ENCODE measurements around the gene YDJC. TPM values are rescaled to one million over a fixed set of nuclear protein-coding genes. Genes with fewer than 3 reads are reported as not detected.
A peak's percentile ranks its signal among the peaks of the same experiment; 100 is the strongest.

The YDJC gene
- total and polyA plus RNA-seq, 2 of the 13 experiments (the other 11 are each of a cell fraction or from before 2014, with no cell fraction given) = 15.3 to 32.0 TPM

DNA sequence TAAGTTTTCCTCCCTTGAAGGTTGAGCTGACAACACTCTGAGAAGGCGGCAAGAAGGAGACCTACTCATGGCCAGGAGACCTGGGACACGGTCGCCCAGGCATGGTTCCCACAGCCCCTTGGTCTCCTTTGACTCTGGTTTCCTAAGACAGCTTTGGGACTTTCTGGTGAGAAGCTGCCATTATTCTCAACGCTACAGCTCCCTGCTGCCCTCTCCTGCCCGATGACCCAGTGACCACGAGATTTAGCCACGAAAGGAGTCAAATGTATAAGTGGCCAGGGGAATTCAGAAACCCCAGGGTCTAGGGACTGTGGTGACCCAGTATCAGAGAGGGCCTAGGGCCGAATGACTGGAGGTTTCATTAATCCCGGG lies 11.6 kb upstream of the YDJC start (continued):
- TF ChIP-seq, protein P1, sequence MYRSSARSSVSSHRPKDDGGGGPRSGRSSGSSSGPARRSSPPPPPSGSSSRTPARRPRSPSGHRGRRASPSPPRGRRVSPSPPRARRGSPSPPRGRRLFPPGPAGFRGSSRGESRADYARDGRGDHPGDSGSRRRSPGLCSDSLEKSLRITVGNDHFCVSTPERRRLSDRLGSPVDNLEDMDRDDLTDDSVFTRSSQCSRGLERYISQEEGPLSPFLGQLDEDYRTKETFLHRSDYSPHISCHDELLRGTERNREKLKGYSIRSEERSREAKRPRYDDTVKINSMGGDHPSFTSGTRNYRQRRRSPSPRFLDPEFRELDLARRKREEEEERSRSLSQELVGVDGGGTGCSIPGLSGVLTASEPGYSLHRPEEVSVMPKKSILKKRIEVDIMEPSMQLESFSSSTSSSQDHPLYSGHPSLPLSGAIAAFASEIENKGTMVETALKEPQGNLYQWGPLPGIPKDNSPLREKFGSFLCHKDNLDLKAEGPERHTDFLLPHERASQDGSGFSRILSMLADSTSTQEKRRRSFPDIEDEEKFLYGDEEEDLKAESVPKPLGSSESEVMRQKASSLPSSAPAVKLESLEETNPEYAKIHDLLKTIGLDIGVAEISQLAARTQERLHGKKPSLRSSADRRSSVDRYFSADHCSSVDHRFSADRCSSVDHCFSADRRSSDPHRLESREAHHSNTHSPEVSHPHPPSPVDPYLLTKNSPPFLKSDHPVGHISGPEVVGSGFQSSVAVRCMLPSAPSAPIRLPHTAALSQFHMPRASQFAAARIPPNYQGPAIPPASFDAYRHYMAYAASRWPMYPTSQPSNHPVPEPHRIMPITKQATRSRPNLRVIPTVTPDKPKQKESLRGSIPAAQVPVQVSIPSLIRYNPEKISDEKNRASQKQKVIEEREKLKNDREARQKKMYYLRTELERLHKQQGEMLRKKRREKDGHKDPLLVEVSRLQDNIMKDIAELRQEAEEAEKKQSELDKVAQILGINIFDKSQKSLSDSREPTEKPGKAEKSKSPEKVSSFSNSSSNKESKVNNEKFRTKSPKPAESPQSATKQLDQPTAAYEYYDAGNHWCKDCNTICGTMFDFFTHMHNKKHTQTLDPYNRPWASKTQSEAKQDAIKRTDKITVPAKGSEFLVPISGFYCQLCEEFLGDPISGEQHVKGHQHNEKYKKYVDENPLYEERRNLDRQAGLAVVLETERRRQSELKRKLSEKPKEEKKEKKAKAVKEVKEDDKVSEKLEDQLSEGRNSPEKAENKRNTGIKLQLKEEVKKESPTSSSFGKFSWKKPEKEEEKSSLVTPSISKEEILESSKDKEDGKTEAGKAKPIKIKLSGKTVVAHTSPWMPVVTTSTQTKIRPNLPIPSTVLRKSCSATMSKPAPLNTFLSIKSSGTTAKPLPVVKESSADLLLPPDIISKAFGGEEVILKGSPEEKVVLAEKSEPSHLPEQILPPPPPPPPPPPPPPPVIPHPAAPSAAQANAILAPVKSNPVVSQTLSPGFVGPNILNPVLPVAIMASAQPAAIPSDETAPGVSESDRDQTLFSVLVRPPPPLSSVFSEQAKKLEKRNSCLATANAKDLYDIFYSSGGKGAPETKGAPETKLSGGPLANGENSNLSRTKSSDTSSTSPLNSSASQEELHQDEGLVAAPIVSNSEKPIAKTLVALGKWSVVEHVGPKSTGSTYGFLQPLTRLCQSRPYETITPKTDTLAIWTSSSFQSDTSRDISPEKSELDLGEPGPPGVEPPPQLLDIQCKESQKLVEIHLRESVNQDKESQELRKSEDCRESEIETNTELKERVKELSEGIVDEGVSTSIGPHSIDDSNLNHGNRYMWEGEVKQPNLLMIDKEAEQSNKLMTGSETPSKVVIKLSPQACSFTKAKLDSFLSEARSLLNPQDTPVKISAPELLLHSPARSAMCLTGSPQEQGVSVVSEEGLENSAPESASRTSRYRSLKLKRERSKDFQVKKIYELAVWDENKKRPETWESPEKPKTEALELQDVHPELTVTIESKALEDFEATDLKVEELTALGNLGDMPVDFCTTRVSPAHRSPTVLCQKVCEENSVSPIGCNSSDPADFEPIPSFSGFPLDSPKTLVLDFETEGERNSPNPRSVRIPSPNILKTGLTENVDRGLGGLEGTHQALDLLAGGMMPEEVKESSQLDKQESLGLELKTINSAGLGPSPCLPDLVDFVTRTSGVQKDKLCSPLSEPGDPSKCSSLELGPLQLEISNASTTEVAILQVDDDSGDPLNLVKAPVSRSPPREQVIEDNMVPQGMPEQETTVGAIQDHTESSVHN (CRISPR knock-in tag; IDR thresholded peaks at IDR 0.05) = no peak
- TF ChIP-seq ZNF160 (CRISPR knock-in tag; IDR thresholded peaks at IDR 0.05) (0 out of 2 replicates have a peak, but pooled peaks have one; percentile 29), RBM22 (optimal IDR thresholded peaks at IDR 0.05; ENCODE audit: low read length) (peak; percentile 59), YY1 (IDR thresholded peaks at IDR 0.05; ENCODE audit: insufficient read depth, insufficient replicate concordance, low read depth, low read length) (peak; percentile 37), PHB2 (IDR thresholded peaks at IDR 0.05; ENCODE audit: partially characterized antibody) (no peak)
